ENCODE results near the gene LDB1.
A peak's percentile ranks its signal among the peaks of the same experiment; 100 is the strongest.

The LDB1 gene

GRCh38 chr10:102123223-102123622 is 3.1 kb upstream of the LDB1 start:
- peaks cover 32% of the 10 kb centered on the region for H3K4me1 Mint-ChIP-seq (ENCODE audit: low read depth)

GRCh38 chr10:102122450-102122849 is 2.3 kb upstream of the LDB1 start:
- Mint-ChIP-seq H3K27ac (no peak overlapping the region), H3K4me1 (ENCODE audit: low read depth) (peaks cover 40% of the 10 kb centered on the region), H3K36me3 (ENCODE audit: low read depth) (peaks cover 18% of the 10 kb centered on the region), H3K27me3 (no peaks in the 10 kb centered on the region), H3K9me3 (no peaks in the 10 kb centered on the region), H3K4me3 (no peak overlapping the region)
- intact Hi-C loops (cut with micrococcal nuclease), result no loop called here

More at GRCh38 chr10:102123223-102123622, 3.1 kb upstream of the LDB1 start:
- intact Hi-C loops (cut with micrococcal nuclease), result no loop called here
- Mint-ChIP-seq H3K4me3 (no peak overlapping the region), H3K9me3 (no peaks in the 10 kb centered on the region), H3K36me3 (ENCODE audit: low read depth) (peaks cover 18% of the 10 kb centered on the region), H3K27ac (no peak overlapping the region), H3K27me3 (no peaks in the 10 kb centered on the region)

GRCh38 chr10:102121739-102122372 is 1.7 kb upstream of the LDB1 start:
- no peaks in the 10 kb centered on the region for H3K27me3 Mint-ChIP-seq
- H3K9me3 Mint-ChIP-seq, result no peaks in the 10 kb centered on the region
- H3K27ac Mint-ChIP-seq, result peak overlapping the region; percentile 91
- no peak overlapping the region for H3K4me3 Mint-ChIP-seq
- H3K4me1 Mint-ChIP-seq (ENCODE audit: low read depth), result peaks cover 46% of the 10 kb centered on the region
- H3K36me3 Mint-ChIP-seq (ENCODE audit: low read depth), result peaks cover 18% of the 10 kb centered on the region
- intact Hi-C loops (cut with micrococcal nuclease), result no loop called here

GRCh38 chr10:102120991-102121738 is 997 bp upstream of the LDB1 start:
- H3K4me1 Mint-ChIP-seq (ENCODE audit: low read depth), result peaks cover 53% of the 10 kb centered on the region
- H3K4me3 Mint-ChIP-seq, result peak overlapping the region; percentile 96
- intact Hi-C loops (cut with micrococcal nuclease), result loop anchor here (1.0 kb wide), 1 partner anchor 12 kb away; the partner anchor contains the start of gene PPRC1
- H3K36me3 Mint-ChIP-seq (ENCODE audit: low read depth), result peaks cover 18% of the 10 kb centered on the region
- no peaks in the 10 kb centered on the region for H3K9me3 Mint-ChIP-seq
- H3K27me3 Mint-ChIP-seq, result no peaks in the 10 kb centered on the region
- peak overlapping the region; percentile 91 for H3K27ac Mint-ChIP-seq

GRCh38 chr10:102119417-102120141 is 589 bp downstream of the LDB1 start:
- intact Hi-C loops (cut with micrococcal nuclease), result loop anchor here (1.0 to 5.0 kb wide), 2 partner anchors 14 to 52 kb away; partner anchors contain the start of genes HPS6 and PPRC1
- Mint-ChIP-seq H3K36me3 (ENCODE audit: low read depth) (peaks cover 23% of the 10 kb centered on the region), H3K27ac (peak overlapping the region; percentile 91), H3K27me3 (no peaks in the 10 kb centered on the region), H3K4me3 (peak overlapping the region; percentile 96), H3K9me3 (no peaks in the 10 kb centered on the region), H3K4me1 (ENCODE audit: low read depth) (peaks cover 68% of the 10 kb centered on the region)

- intact Hi-C loops (cut with micrococcal nuclease), result loop anchor here (5.0 kb wide), 1 partner anchor 52 kb away; the partner anchor contains the start of gene HPS6
- H3K36me3 Mint-ChIP-seq (ENCODE audit: low read depth), result peaks cover 25% of the 10 kb centered on the region
- peaks cover 70% of the 10 kb centered on the region for H3K4me1 Mint-ChIP-seq (ENCODE audit: low read depth)
- H3K4me3 Mint-ChIP-seq, result peak overlapping the region; percentile 96
- no peaks in the 10 kb centered on the region for H3K27me3 Mint-ChIP-seq
- no peaks in the 10 kb centered on the region for H3K9me3 Mint-ChIP-seq
- peak overlapping the region; percentile 91 for H3K27ac Mint-ChIP-seq
Measured at GRCh38 chr10:102118867-102119266, 1.3 kb downstream of the LDB1 start.

- H3K4me3 Mint-ChIP-seq, result peak overlapping the region; percentile 96
- H3K36me3 Mint-ChIP-seq (ENCODE audit: low read depth), result peaks cover 25% of the 10 kb centered on the region
- no peaks in the 10 kb centered on the region for H3K27me3 Mint-ChIP-seq
- no peaks in the 10 kb centered on the region for H3K9me3 Mint-ChIP-seq
- H3K27ac Mint-ChIP-seq, result peak overlapping the region; percentile 91
- intact Hi-C loops (cut with micrococcal nuclease), result loop anchor here (5.0 kb wide), 1 partner anchor 50 kb away; the partner anchor contains the start of gene HPS6
- peaks cover 78% of the 10 kb centered on the region for H3K4me1 Mint-ChIP-seq (ENCODE audit: low read depth)
Measured at GRCh38 chr10:102117391-102118159, 2.6 kb downstream of the LDB1 start.

- H3K4me1 Mint-ChIP-seq (ENCODE audit: low read depth), result peaks cover 76% of the 10 kb centered on the region
Measured at GRCh38 chr10:102116656-102117055, 3.5 kb downstream of the LDB1 start.

GRCh38 chr10:102115775-102116174 is 4.4 kb downstream of the LDB1 start:
- H3K9me3 Mint-ChIP-seq, result no peaks in the 10 kb centered on the region
- H3K27me3 Mint-ChIP-seq, result no peaks in the 10 kb centered on the region
- intact Hi-C loops (cut with micrococcal nuclease), result loop anchor here (5.0 kb wide), 1 partner anchor 48 kb away; the partner anchor contains the start of gene HPS6
- peak overlapping the region; percentile 91 for H3K27ac Mint-ChIP-seq
- H3K36me3 Mint-ChIP-seq (ENCODE audit: low read depth), result peaks cover 35% of the 10 kb centered on the region
- H3K4me3 Mint-ChIP-seq, result peak overlapping the region; percentile 86
- H3K4me1 Mint-ChIP-seq (ENCODE audit: low read depth), result peaks cover 68% of the 10 kb centered on the region

More at GRCh38 chr10:102116656-102117055, 3.5 kb downstream of the LDB1 start:
- H3K9me3 Mint-ChIP-seq, result no peaks in the 10 kb centered on the region
- no peak overlapping the region for H3K4me3 Mint-ChIP-seq
- H3K36me3 Mint-ChIP-seq (ENCODE audit: low read depth), result peaks cover 30% of the 10 kb centered on the region
- H3K27ac Mint-ChIP-seq, result peak overlapping the region; percentile 91
- H3K27me3 Mint-ChIP-seq, result no peaks in the 10 kb centered on the region
- intact Hi-C loops (cut with micrococcal nuclease), result loop anchor here (5.0 kb wide), 1 partner anchor 49 kb away; the partner anchor contains the start of gene HPS6

- Mint-ChIP-seq H3K27ac (peak overlapping the region; percentile 91), H3K9me3 (no peaks in the 10 kb centered on the region), H3K27me3 (no peaks in the 10 kb centered on the region), H3K4me1 (ENCODE audit: low read depth) (peaks cover 68% of the 10 kb centered on the region), H3K4me3 (peak overlapping the region; percentile 86), H3K36me3 (ENCODE audit: low read depth) (peaks cover 37% of the 10 kb centered on the region)
- intact Hi-C loops (cut with micrococcal nuclease), result loop anchor here (5.0 kb wide), 1 partner anchor 48 kb away; the partner anchor contains the start of gene HPS6
Measured at GRCh38 chr10:102114861-102115618, 5.1 kb downstream of the LDB1 start.

- intact Hi-C loops (cut with micrococcal nuclease), result no loop called here
- H3K9me3 Mint-ChIP-seq, result no peaks in the 10 kb centered on the region
Measured at GRCh38 chr10:102113956-102114857, 6.0 kb downstream of the LDB1 start.

More at GRCh38 chr10:102113956-102114857, 6.0 kb downstream of the LDB1 start:
- Mint-ChIP-seq H3K27me3 (no peaks in the 10 kb centered on the region), H3K4me3 (peak overlapping the region; percentile 86), H3K27ac (peak overlapping the region; percentile 91), H3K4me1 (ENCODE audit: low read depth) (peaks cover 61% of the 10 kb centered on the region), H3K36me3 (ENCODE audit: low read depth) (peaks cover 37% of the 10 kb centered on the region)

All from dendritic cell treated with granulocyte-macrophage colony-stimulating factor and Interleukin-4, amounts not matched to agents 40 ng/mL and 50 ng/mL, for 4 days (primary cell).